ENCODE data around the gene WNK2.

- TF ChIP-seq POLR2AphosphoS5 (IDR thresholded peaks at IDR 0.05) (no peak), EP300 (IDR thresholded peaks at IDR 0.05) (no peak)
- TF ChIP-seq, protein P1, sequence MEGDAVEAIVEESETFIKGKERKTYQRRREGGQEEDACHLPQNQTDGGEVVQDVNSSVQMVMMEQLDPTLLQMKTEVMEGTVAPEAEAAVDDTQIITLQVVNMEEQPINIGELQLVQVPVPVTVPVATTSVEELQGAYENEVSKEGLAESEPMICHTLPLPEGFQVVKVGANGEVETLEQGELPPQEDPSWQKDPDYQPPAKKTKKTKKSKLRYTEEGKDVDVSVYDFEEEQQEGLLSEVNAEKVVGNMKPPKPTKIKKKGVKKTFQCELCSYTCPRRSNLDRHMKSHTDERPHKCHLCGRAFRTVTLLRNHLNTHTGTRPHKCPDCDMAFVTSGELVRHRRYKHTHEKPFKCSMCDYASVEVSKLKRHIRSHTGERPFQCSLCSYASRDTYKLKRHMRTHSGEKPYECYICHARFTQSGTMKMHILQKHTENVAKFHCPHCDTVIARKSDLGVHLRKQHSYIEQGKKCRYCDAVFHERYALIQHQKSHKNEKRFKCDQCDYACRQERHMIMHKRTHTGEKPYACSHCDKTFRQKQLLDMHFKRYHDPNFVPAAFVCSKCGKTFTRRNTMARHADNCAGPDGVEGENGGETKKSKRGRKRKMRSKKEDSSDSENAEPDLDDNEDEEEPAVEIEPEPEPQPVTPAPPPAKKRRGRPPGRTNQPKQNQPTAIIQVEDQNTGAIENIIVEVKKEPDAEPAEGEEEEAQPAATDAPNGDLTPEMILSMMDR (IDR thresholded peaks at IDR 0.05): no peak
These were observed 102.6 kb downstream of the WNK2 start for GRCh38 chr9:93286252-93287188.

Data from esophagus muscularis mucosa (tissue), 4 donors.